ENCODE results near the gene SKAP1. TPM values are rescaled to one million over a fixed set of nuclear protein-coding genes. Genes with fewer than 3 reads are reported as not detected.

Gene SKAP1
- total RNA-seq, 1 donor from 2014 or later: 0.49 TPM

DNA sequence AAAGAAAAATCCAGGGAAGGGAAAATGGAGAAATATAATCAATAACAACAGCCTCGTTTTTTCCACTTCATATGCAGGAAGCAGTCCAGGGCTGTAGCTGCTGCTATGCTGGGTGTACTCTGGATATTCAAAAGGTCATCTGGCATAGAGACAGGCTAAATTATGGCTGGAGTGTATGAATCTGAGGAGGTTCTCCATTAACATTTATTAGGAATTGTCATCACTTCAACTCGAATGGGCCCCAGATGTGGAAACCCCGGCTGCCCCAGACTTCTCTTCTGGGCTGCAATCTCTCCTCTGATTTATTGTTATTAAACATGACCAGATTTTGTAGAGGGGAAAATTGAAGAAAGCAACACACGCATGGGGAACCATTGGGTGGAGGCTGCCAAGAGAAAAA lies 33.5 kb upstream of the SKAP1 start:
- TF ChIP-seq, protein P1, sequence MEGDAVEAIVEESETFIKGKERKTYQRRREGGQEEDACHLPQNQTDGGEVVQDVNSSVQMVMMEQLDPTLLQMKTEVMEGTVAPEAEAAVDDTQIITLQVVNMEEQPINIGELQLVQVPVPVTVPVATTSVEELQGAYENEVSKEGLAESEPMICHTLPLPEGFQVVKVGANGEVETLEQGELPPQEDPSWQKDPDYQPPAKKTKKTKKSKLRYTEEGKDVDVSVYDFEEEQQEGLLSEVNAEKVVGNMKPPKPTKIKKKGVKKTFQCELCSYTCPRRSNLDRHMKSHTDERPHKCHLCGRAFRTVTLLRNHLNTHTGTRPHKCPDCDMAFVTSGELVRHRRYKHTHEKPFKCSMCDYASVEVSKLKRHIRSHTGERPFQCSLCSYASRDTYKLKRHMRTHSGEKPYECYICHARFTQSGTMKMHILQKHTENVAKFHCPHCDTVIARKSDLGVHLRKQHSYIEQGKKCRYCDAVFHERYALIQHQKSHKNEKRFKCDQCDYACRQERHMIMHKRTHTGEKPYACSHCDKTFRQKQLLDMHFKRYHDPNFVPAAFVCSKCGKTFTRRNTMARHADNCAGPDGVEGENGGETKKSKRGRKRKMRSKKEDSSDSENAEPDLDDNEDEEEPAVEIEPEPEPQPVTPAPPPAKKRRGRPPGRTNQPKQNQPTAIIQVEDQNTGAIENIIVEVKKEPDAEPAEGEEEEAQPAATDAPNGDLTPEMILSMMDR (conservative IDR thresholded peaks at IDR 0.05): no peak
- no peaks in the 10 kb centered on the region for H3K36me3 Mint-ChIP-seq (ENCODE audit: low read depth)
- H3K4me1 Mint-ChIP-seq: no peaks in the 10 kb centered on the region
- H3K4me3 Mint-ChIP-seq: no peak overlapping the region
- DNase-seq (ENCODE audit: low read depth, low spot score): no peak
- H3K9me3 Mint-ChIP-seq: no peaks in the 10 kb centered on the region
- no peak overlapping the region for H3K27ac Mint-ChIP-seq (ENCODE audit: unreplicated experiment)
- H3K27me3 Mint-ChIP-seq (ENCODE audit: low read depth): peaks cover 93% of the 10 kb centered on the region

DNA sequence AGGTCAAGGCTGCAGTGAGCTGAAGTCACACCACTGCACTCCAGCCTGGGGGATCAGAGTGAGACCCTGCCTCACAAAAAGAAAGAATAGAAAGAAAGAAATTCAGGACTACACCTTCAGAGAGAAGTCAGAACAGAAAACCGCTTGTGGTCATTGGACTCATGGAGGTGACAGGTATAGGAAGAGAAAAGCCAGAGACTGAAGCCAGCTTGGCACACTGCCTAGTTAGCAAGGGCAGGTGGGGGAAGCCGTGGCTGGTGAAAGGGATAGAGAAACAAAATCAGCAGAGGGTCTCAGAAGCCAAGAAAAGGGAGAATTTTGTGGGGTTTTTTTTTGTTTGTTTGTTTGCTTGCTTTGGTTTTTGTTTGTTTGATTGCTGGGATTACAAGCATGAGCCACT lies 32.9 kb upstream of the SKAP1 start:
- Mint-ChIP-seq H3K36me3 (ENCODE audit: low read depth) (no peaks in the 10 kb centered on the region), H3K4me1 (no peaks in the 10 kb centered on the region), H3K27ac (ENCODE audit: unreplicated experiment) (no peak overlapping the region), H3K4me3 (no peak overlapping the region), H3K27me3 (ENCODE audit: low read depth) (peaks cover 94% of the 10 kb centered on the region), H3K9me3 (no peaks in the 10 kb centered on the region)
- TF ChIP-seq, protein P1 (conservative IDR thresholded peaks at IDR 0.05): no peak
- DNase-seq (ENCODE audit: low read depth, low spot score): no peak

DNA sequence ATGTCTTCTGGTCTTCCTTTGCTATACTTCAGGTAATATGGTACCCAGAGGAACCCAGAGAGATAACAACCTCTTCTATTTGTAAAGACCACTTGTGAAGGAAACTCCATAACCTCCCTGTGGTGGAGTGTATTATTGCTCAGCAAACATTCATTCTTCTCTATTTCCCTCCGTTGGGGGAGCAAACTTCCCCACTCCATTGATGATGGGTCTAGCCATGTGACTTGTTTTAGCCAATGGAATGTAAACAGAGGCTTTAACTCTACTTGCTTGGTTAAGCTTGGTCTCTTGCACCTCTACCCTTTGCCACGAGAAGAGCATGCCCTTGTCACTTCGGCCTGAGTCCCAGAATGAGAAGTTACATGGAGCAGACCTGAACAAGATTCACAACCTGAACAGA lies 30.0 kb upstream of the SKAP1 start:
- H3K36me3 Mint-ChIP-seq (ENCODE audit: low read depth): no peaks in the 10 kb centered on the region
- TF ChIP-seq, protein P1 (conservative IDR thresholded peaks at IDR 0.05): no peak
- H3K27me3 Mint-ChIP-seq (ENCODE audit: low read depth): peaks cover 98% of the 10 kb centered on the region
- H3K4me3 Mint-ChIP-seq: no peak overlapping the region
- H3K9me3 Mint-ChIP-seq: no peaks in the 10 kb centered on the region
- H3K27ac Mint-ChIP-seq (ENCODE audit: unreplicated experiment): no peak overlapping the region
- peaks cover 9% of the 10 kb centered on the region for H3K4me1 Mint-ChIP-seq
- no peak for DNase-seq (ENCODE audit: low read depth, low spot score)

DNA sequence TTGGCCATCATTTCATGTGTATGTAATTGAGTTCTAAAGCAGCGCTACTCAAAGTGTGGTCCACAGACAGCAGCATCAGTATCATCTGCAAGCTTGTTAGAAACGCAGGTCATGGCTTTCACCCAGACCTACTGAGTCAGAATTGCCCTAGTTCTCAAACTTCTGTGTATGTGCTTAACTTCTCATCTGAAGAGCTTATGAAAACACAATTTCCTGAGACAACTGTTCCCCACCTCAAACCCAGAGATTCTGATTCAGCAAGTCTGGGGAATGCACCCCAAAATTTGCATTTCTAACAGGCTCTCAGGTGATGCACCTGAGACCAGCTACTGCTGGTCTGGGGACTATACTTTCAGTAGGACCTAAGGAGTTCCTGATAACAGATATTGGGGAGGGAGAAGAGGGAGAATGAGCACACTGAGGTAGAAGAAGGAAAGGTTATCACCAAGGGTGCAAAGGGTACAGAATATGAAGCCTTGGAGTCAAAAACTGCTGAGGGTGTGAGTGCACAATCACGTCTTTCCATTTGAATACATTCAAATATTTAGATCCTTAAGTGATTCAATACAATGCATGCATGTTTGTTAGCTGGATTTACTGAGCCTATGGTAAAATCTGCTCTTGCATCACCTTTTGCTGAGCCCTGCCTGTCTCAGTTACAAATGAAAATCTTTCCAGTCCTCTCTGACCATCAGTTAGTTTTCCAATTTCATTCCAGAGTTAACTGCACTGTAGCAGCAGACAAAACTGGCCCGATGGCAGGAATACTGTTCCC lies 29.2 kb upstream of the SKAP1 start:
- Mint-ChIP-seq H3K4me3 (no peak overlapping the region), H3K27me3 (ENCODE audit: low read depth) (peaks cover 98% of the 10 kb centered on the region), H3K9me3 (no peaks in the 10 kb centered on the region), H3K4me1 (peaks cover 9% of the 10 kb centered on the region), H3K36me3 (ENCODE audit: low read depth) (no peaks in the 10 kb centered on the region), H3K27ac (ENCODE audit: unreplicated experiment) (no peak overlapping the region)
- DNase-seq (ENCODE audit: low read depth, low spot score): no peak
- TF ChIP-seq, protein P1 (conservative IDR thresholded peaks at IDR 0.05): no peak

DNA sequence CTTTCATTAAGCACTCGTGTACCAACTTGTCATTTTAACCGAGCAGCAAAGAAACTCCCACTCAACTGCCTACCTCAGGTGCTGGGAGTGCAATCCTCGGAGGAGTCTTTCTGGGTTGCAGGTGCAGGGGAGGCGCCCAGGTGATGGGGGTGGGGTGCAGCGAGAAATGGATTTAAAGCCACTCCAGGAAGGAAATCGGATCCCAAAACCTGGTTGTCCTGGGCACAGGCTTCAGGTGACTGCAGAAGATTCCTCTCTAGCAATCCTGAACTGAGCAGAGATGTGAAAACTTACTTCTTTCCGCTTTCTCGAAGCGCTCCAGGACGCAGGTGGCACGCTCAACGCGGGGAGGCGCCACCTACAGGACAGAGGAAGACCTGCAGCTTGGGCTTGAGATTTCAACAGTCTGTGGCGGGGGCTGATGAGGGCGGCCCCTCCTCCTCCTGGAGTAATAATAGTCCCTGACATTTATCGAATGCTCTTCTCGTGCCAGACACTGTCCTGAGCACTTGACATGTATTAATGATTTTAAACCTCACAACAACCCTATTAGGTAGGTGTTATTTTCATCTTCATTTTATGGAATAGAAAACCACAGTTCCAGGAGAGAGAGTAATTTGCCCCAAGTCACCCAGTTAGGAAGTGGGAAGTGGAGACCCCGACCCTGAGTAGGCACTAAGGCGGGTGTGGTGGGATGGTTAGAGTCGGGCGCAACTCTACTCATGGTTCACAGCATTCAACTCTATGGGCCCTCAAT lies 27.2 kb upstream of the SKAP1 start:
- TF ChIP-seq, protein P1 (conservative IDR thresholded peaks at IDR 0.05): peak; percentile 99
- Mint-ChIP-seq H3K4me1 (peaks cover 9% of the 10 kb centered on the region), H3K27me3 (ENCODE audit: low read depth) (peaks cover 93% of the 10 kb centered on the region), H3K9me3 (peaks cover 2% of the 10 kb centered on the region), H3K27ac (ENCODE audit: unreplicated experiment) (no peak overlapping the region), H3K4me3 (no peak overlapping the region), H3K36me3 (ENCODE audit: low read depth) (no peaks in the 10 kb centered on the region)
- peak; percentile 66 for DNase-seq (ENCODE audit: low read depth, low spot score)

Measured in neural crest cell (in vitro differentiated cells).